Prostate gland (tissue), 1 donor: ENCODE data around the gene FSTL5.

Experiments
- POLR2A ChIP-seq: fragments of 450-650 bp; IDR thresholded peaks from one replicate; pipeline ENCODE4 v1.6.1; 2016; ENCODE audit warnings: antibody characterized with exemption, mild to moderate bottlenecking
- POLR2AphosphoS5 ChIP-seq: sonication (generic); formaldehyde crosslinking; IDR thresholded peaks from one replicate; pipeline ENCODE4 v1.6.1; 2017; ENCODE audit warnings: antibody characterized with exemption

DNA sequence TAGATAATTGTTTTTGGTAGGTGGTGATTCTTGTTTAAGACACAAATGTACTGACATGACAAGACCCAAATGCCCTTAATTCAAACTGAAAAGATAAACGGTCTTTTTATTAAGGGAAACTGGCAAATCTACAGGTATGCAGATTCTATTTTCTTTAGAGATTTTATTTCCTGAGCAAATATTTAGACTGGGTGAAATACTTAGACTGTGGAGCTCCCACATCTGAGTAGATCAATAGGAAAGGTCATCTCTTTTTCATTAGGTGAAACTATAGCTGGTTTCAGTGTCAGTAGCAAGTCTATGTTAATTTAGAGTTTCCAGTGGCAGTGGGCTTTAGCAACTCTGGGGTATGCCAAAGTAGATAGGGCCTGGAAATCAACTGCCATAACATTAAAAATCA, 446.7 kb downstream of the FSTL5 start:
- no peak for TF ChIP-seq POLR2A
- TF ChIP-seq POLR2AphosphoS5 = no peak
